GM18498 (cell line): ENCODE results near the gene TNFAIP8.

Experiments used
- ATAC-seq: cut with Tn5 transposase; IDR thresholded peaks from one replicate; pipeline ENCODE4 v1.9.1; 2021; ENCODE audit warnings: mild to moderate bottlenecking, moderate library complexity; ENCODE audit not compliant: unreplicated experiment

The TNFAIP8 gene

DNA sequence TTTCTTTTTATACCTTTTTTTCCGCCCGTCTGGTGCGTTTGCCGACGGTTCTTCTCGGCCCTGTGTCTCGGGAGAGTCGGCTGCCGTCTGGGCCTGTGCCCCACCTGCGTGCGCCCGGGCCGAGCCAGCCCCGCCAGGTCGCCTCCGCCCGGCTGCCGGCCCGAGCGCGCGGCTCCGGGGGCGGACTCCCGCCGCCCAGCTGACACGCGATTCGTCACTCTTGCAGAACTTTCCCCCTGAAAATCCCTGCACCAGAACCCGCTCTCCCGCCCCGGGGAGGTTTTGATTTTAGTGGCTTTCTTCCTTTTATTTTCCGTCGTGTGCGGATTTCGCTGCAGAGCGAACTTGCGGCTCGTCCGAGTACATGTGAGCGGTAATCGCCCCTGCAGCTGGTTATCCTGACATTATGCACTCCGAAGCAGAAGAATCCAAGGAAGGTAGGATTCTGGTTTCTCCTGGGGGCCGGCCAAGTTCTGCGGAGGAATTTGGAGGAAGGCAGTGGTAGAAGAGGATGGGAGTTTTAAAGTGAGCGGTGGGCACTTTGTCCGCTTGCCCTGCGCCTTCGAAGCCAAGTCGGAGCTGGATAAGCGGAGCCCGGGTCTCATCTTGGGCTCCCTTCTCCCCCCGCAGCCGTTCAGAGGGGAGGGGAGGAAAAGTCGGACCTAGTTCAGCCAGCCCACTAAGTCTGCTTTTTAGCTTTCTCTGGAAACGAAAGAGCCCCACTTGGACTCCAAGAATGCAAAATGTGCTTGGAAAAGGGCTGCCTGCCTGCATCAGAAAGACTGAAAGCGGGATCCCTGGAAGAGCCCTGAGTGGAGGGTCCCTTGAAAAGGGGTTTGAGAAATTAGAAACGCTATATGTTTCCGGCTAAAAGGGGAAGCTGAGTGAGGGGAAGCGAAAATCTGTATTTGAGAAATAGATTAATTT is at the start of gene TNFAIP8:
Gene TNFAIP8 (plus strand): TSS at position 335 of the 927 bp plus-strand sequence. CDS start 72 bp downstream, at position 407.
- ATAC-seq = peak; percentile 55

DNA sequence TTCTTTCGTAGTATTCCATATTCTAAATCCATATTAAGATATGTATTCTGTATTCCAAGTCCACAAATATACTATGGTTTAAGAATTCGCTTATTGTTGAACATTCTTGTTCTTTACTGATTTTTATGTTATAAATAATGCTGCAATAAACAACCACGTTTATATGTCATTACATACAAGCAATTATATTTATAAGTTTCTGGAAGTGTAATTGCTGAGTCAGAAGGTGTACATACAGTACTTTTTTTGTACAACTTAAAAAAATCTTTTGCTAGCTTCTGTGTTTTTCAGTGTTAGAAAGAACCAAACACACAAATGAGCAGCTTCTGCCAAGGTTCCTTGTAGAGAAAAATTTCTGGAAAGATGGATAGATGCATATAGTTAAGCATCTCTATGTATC is 48.6 kb upstream of the TNFAIP8 start:
- ATAC-seq = no peak

DNA sequence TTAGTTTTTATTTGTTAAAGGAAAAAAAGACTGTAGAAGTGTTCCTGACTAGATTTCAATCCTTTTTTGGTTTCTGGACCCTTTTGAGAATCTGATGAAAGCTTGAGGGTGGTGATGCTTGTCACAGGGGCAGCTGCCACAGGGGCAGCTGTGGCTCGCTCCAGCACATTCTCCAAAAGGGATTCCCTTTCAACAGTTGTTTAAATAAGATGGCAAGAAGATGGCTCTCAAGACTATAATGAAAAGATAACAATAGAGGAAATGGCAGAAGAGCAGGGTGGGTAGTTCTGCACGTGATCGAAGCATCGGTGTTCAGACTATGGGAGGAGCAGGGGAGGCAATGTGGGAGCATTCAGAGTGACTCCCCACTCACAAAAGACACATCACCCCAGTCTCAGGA is 46.5 kb upstream of the TNFAIP8 start:
- peak; percentile 17 for ATAC-seq

DNA sequence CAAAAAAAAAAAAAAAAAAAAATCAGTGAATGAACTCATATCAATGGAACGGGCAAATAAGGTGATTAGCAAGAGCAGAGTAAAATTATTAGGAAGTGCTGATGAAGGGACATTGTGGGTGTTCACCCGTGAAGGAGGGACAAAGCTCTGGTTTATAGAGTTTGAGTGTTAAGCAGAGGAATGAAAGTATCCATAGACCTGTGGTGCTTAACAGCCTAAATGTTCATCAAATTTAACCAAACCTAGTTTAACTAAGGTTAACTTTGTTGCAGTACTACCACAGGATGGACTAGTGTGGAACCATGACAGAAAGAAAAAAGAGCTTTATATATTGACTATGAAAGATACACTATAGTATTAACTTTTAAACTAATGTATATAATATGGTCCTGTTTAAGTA is 44.1 kb upstream of the TNFAIP8 start:
- ATAC-seq = no peak

DNA sequence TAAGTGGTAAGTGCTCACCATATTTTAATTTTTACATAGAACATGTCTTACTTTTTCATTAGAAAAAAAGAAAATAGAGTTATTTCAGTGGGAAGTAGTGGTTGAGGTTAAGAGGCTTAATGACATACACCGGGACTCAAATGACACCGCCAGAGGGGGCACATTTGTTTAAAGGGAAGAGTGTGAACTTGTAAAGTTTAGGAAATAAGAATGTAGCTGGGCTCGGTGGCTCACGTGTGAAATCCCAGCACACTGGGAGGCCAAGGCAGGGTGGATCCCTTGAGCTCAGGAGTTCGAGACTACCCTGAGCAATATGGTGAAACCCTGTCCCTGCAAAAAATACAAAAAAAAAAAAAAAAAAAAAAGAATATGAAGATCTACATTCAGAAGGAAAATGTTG is 43.4 kb upstream of the TNFAIP8 start:
- no peak for ATAC-seq

DNA sequence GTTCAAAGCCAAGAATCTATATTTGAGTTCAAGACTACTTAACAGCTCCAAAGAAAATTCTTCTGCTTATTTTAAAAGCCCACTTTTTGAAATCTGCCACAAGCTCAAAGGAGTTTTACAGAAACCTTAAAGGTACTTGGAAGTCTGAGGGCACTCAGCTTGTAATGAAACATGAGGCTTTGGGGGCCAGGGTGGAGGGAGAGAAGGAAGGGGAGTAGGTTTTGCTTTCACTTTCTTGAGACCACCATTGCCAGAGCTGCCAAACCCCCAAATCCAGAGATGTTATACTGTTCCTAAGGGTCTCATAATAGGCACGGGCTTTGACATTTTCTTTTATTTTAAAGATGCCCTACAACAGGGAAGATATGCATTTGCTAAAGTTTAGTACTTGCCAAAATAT is 42.6 kb upstream of the TNFAIP8 start:
- ATAC-seq = no peak

DNA sequence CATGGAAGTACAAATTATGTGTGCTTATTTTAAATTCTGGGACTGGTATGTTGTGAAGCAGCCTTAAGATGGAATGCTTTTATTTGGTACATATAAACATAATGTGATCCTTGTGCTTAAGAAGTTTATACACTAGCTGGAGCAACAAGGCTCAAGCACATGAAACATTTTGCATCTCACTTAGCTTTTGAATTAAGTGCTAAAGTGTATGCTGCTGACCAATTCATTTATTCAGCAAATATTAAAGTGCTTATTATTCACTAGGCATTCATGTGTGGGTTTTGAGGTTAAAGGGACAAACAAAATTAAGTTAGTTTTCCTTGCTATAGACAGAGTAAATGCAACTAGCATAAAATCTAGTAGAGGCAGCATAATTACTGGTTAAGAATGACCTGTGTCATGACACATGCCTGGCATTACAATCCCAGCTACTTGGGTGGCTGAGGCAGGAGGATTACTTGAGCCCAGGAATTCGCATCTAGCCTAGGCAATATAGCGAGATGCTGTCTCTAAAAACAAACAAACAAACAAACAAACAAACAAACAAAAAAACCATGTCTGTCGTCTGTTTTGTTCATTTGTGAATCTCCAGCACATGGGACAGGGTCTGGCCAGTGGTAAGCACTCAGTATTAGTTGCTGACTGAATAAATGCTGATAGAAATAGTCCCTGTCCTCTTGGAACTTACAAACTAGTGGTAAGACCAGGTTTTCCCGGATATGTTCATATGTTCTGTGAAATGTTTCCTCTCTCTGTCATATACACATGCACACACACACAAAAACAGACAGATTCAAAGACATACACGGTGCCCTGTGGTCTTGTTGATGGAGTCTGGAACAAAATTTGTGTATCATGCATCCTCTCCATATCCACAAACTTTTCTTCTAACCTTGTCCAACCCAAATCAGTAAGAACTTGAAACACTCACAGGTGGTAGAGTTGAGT is 41.9 kb upstream of the TNFAIP8 start:
- ATAC-seq = no peak

DNA sequence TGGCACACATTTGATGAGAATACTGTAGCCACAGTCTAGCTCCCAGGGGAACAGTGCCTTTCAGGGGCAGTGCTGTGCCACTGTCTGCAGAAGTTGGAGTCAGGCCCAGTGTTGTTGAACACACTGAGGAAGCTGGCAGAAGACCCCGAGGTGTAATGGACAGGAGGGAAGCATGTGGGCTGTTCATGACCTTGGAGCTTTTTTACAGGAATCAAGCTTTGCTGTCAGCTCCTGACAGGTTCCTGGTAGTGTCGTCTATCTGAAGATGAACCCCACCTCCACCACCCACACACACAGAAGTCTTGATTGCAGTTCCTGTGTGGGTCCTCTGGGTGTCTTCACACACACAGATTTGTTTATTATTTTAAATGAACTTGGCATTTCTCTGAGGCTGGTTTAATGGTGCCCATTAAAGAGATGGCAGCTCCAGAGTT is 40.3 kb upstream of the TNFAIP8 start:
- ATAC-seq = peak; percentile 83

DNA sequence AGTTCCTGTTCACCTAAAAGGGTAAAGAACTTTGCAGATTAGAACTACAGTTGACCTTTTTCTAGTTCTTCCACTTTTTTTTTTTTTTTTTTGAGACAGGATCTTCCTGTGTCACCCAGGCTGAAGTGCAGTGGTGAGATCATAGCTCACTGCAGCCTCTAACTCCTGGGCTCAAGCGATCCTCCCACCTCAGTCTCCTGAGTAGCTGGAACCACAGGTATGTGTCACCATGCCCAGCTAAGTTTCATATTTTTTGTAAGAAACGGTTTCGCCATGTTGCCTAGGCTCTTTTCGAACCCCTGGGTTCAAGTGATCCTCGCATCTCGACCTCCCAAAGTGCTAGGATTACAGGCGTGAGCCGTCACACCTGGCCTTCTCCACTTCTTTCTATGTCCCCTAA is 39.7 kb upstream of the TNFAIP8 start:
- no peak for ATAC-seq

DNA sequence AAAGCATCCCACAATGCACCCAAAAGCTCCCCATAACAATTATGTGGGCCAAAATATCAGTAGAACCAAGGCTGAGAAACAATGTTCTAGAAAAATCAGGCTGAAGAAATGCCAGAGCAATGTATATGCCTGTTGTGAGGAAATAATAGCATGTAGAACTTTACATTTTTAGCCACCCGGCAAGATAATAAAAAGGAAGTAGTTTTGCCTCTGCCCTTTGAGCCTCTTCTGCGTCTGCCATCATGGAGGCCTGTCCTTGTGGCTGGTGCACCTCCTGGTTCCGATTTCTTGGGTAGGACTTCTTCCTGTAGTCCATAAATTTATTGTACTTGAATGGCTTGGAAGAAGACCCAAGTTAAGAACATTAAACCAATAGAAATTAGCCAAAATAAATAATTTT is 38.9 kb upstream of the TNFAIP8 start:
- ATAC-seq = no peak

DNA sequence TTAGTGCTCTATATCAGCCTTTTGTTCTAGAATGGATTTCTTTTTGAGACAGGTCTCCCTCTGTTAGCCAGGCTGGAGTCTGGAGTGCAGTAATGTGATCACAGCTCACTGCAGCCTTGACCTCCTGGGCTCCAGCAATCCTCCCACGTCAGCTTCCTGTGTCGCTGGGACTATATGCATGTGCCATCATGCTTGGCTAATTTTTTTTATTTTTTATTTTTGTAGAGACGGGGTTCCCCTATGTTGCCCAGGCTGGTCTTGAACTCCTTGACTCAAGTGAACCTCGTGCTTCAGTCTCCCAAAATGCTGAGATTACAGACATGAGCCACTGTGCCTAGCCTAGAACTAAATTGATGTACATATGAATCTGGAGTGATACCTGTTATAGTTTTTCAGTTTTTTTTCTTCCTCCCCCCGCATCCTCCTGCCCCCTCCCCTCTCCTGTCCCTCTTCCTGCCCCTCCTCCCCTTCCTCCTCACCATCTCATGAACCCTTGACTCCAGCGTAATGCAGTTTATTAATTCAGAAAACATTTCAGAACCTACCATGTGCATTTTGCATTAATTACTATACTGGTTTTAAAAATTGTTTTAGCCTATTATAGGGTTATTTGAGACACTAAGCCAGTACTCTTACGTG is 37.4 kb upstream of the TNFAIP8 start:
- ATAC-seq = peak; percentile 37

DNA sequence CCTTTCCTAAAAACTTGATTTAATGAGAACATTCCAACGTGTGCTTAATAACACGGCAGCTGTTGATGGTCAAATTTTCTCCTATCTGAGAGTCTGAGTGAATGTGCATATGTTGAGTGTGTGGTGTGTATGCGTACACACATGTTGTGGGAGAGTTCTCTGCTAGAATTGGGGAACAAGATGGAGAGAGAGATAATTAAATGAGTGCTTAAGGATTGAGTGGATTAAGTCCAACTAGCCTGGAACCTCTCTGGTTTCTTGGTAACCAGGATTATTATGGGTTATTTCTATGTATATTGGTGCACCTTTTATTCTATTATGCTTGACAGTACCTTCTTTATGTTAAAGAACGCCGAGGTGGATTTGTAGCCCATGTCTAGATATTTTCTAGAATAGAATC is 36.4 kb upstream of the TNFAIP8 start:
- ATAC-seq = no peak

DNA sequence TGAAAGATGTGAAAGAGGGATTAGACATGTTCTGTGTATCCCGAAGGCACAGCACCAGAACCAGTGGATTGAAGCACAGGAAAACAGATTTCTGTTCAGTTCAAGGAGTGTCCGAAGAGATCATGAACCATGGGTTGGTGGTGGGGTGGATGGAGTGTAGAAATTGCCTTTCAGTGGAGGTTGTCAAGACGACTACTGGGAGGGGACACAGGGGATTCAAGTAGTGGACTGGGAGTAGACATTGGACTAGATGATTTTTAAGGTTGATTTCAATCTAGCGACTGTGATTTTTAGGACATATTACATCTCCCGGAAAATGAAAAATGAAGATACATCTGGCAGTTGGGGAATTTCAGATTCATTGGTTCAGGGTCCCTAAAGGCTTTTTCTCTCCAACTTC is 35.9 kb upstream of the TNFAIP8 start:
- ATAC-seq = no peak

DNA sequence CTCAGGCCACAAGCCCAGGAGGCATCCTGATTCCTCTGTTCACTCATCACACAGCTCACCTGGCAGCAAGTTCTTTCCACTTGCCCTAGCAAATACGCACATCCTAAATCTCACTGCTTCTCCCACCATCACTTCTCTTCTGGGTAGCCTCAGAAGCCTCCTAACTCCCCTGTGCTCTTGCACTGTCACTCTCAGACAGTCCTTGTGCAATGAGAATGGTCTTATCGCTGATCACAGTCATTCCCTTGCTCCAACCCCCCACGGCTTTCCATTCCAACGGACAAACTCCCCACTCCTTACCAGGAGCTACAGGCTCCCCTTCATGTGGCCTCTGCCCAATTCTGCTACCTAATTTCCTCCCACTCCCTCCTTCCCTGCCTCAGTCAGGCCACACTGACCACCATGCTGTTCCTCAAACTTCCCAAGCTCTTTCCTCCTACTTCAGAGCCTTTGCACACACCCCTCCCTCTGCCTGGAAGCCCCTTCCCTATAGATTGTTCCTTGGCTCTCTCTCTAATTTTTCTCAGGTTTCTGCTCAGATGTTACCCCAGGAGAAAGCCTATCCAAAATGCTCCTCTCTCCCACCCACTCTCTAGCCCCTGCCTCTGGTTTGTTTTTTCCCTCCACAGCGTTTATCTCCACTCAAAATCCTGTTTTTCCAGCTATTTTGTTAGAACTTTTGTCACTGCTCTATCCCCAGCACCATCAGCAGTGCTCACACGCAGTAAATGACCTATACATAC is 34.1 kb upstream of the TNFAIP8 start:
- no peak for ATAC-seq

DNA sequence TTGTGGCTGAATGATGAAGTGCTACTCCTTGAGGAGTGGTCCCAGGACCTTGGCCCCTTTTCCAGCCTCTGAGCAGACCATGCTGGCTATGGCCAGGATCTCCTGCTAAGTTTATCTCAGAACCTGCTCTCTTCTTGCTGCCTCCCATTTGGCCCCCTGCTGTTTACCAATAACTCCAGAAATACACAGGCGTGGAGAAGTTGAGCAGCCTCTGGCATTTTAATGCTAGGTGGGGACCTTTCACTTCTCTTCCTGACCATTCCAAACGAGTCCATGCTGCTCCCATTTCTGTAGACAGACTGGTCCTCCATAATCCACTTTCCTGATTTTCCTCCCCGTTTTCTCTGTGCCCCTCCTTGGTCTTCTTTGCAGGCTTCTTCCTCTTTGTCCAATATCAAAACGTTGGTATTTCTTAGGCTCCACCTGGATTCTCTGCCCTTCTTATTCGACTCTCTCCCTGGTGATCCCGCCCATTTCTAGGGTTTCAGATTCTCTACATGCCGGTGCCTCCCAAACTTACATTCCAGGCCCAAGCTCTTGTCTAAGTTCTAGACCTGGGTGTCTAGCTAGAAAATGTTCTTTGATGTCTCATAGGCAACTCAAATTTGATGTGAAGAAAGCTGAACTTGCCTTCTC is 33.4 kb upstream of the TNFAIP8 start:
- no peak for ATAC-seq

DNA sequence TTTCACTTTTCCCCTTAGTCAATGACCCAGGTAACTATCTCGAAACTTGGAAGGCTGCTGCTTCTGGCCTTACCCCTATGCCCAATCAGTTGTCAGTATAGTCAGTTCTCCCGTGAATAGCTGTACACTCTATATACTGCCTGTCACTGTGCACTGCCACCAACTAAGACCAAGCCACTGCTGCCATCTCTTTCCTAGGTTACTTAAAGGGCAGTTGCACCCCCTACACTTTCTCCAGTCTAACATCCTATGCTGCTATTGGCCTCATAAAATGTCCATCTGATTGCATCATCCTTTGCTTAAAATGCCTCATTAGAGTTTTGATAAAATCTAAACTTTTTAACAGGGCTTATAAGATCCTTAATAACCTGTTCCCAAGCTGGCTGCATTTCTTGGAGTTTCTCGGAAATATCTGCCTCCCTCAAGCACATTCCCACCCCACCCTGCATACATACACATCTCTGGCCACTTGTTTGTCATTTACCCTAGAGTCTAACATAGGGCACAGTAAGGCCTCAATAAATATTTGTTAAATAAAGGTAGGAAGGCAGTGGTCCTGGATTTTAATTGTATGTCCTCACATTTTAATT is 32.8 kb upstream of the TNFAIP8 start:
- peak; percentile 71 for ATAC-seq

DNA sequence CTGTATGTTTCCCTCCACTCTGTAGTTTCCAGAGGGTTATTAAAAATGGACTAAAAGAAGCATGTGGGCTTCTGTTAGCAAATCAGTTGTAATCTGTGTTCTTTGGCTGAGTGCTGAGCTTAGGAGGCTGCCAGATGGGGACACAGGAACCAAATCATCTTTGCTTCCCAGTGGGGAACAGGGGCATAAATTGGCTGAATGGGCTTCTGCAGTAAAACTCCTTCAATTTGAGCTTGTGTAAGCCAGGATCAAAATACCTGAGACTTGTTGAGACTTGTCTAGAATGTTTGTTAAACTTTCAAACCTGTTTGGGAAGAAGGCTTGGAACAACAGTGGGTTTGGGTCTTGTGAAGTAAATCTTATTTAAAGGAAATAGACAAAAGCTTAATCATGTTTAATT is 32.2 kb upstream of the TNFAIP8 start:
- no peak for ATAC-seq

DNA sequence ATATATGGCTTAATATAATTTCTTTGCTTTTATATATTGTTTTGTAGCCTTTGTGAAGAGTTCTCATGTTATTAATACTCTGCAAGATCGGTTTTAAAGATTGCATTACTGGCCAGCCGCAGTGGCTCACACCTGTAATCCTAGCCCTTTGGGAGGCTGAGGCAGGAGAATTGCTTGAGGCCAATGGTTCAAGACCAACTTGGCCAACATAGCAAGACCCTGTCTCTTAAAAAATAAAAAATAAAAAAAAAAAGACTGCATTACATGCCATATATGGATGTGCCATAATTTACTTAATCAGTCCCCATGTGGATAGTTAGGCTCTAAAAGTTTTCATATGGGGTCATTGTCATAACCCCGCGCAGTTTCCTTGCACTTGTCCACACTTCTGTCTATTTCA is 31.0 kb upstream of the TNFAIP8 start:
- no peak for ATAC-seq

DNA sequence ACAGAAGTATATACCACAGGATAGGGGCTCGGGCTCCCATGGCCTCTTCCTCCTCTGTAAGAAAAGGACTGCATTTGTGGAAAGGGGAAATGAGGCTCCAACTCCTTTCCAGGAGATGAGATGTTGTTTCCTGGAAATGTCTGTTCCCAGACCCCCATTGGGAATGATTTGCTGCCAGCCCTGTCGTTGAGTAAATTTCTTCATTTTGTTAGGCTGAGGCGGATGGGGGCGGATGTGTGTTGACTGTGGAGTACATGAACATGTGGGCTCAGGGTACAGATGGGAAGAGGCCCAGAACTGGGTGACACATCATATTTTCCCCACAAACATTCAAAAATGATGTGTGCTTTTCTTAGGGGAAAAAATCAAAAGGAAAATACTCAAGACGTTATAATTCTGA is 28.8 kb upstream of the TNFAIP8 start:
- no peak for ATAC-seq
